Right atrium auricular region (tissue), 2 donors: Measurements from ENCODE around the gene ZNF620. TPM values are rescaled to one million over a fixed set of nuclear protein-coding genes. Genes with fewer than 3 reads are reported as not detected.

Experiments used
- DNase-seq: peaks from one replicate; pipeline ENCODE4 v3.0.0-alpha.2; 2019; ENCODE audit warnings: low spot score
- H3K27ac ChIP-seq, 2 donors: fragments of 200-600 bp; sonication (generic); 1 replicate in 1 of 2; 2 replicates in 1 of 2; pipeline ENCODE4 v1.5.1; 2016 to 2019
- H3K27me3 ChIP-seq, 2 donors: fragments of 200-600 bp; sonication (generic); one replicate each; pipeline versions ENCODE4 v1.5.1 to v1.6.0; 2017 to 2019
- H3K36me3 ChIP-seq: fragments of 200-600 bp; sonication (generic); one replicate; pipeline ENCODE4 v1.5.1; 2016
- H3K4me1 ChIP-seq, 2 donors: fragments of 200-600 bp; sonication (generic); one replicate each; pipeline versions ENCODE4 v1.5.1 to v1.6.0; 2017 to 2019
- H3K4me3 ChIP-seq, 2 donors: fragments of 200-600 bp; sonication (generic); 1 replicate in 1 of 2; 2 replicates in 1 of 2; pipeline ENCODE4 v1.5.1; 2017 to 2019; ENCODE audit warnings: mild to moderate bottlenecking in 1 of 2, moderate library complexity in 1 of 2
- H3K9me3 ChIP-seq, 2 donors: fragments of 200-600 bp; sonication (generic); one replicate each; pipeline ENCODE4 v1.5.1; 2019
- total RNA-seq, 2 donors: library from RNA; depleted of rRNA; stranded (reverse); fragments of >200 nt; gene quantifications; one replicate each; pipeline ENCODE4 v1.1.0, GENCODE V29; 2016
- TF ChIP-seq, protein P1 (sequence below), 2 donors: fragments of 200-600 bp; sonication (generic); IDR thresholded peaks; one replicate each; pipeline ENCODE4 v1.5.1; 2019; ENCODE audit warnings: antibody characterized with exemption in 2 of 2

Gene ZNF620
- total RNA-seq, 2 donors from 2014 or later = 2.0 to 3.6 TPM

DNA sequence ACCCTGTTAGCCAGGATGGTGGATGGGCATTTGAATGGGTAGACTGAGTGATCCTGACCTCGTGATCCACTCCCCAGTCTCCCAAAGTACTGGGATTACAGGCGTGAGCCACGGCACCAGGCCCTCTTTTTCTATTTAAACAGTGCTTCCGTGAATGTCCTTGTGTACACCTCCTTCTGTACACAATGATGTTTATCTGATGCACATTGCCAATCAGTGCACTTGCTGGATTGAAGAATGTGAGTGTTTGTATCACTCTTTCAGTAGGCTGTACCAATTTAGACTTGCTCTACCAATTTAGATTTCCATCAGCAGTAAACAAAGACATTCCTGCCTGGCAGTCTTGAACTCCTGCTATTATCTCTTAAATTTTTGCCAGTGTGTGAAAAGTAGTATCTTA is 37.8 kb upstream of the ZNF620 start:
- no peak overlapping the region for H3K27ac ChIP-seq
- DNase-seq = no peak
- TF ChIP-seq, protein P1, sequence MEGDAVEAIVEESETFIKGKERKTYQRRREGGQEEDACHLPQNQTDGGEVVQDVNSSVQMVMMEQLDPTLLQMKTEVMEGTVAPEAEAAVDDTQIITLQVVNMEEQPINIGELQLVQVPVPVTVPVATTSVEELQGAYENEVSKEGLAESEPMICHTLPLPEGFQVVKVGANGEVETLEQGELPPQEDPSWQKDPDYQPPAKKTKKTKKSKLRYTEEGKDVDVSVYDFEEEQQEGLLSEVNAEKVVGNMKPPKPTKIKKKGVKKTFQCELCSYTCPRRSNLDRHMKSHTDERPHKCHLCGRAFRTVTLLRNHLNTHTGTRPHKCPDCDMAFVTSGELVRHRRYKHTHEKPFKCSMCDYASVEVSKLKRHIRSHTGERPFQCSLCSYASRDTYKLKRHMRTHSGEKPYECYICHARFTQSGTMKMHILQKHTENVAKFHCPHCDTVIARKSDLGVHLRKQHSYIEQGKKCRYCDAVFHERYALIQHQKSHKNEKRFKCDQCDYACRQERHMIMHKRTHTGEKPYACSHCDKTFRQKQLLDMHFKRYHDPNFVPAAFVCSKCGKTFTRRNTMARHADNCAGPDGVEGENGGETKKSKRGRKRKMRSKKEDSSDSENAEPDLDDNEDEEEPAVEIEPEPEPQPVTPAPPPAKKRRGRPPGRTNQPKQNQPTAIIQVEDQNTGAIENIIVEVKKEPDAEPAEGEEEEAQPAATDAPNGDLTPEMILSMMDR (IDR thresholded peaks at IDR 0.05) = no peak
- no peak overlapping the region for H3K4me3 ChIP-seq
- H3K36me3 ChIP-seq = peaks cover 19% of the 10 kb centered on the region
- H3K27me3 ChIP-seq = no peaks in the 10 kb centered on the region
- no peaks in the 10 kb centered on the region for H3K4me1 ChIP-seq
- no peaks in the 10 kb centered on the region for H3K9me3 ChIP-seq

DNA sequence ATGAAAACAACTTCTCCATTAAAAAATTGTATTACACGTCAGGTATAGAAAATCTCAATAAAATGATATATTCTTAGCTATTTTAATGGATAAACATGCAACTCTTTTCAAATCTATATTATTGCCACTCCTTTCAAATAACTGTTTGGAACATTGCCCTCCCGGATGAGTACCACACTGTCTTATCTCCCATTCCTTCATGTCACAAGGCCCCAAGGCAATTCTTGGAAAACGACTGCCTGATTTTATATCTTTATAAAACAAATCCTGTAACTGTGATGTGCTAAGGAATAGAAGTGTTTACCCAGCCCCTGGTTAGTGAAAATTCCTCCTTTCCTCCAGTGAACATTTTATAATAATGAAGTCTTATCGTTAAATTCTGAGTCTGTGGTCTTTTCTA is 35.1 kb upstream of the ZNF620 start:
- H3K4me1 ChIP-seq = no peaks in the 10 kb centered on the region
- TF ChIP-seq, protein P1 (IDR thresholded peaks at IDR 0.05) = no peak
- H3K36me3 ChIP-seq = peaks cover 4% of the 10 kb centered on the region
- no peaks in the 10 kb centered on the region for H3K9me3 ChIP-seq
- H3K27me3 ChIP-seq = no peaks in the 10 kb centered on the region
- H3K27ac ChIP-seq = no peak overlapping the region
- DNase-seq = no peak
- H3K4me3 ChIP-seq = no peak overlapping the region

DNA sequence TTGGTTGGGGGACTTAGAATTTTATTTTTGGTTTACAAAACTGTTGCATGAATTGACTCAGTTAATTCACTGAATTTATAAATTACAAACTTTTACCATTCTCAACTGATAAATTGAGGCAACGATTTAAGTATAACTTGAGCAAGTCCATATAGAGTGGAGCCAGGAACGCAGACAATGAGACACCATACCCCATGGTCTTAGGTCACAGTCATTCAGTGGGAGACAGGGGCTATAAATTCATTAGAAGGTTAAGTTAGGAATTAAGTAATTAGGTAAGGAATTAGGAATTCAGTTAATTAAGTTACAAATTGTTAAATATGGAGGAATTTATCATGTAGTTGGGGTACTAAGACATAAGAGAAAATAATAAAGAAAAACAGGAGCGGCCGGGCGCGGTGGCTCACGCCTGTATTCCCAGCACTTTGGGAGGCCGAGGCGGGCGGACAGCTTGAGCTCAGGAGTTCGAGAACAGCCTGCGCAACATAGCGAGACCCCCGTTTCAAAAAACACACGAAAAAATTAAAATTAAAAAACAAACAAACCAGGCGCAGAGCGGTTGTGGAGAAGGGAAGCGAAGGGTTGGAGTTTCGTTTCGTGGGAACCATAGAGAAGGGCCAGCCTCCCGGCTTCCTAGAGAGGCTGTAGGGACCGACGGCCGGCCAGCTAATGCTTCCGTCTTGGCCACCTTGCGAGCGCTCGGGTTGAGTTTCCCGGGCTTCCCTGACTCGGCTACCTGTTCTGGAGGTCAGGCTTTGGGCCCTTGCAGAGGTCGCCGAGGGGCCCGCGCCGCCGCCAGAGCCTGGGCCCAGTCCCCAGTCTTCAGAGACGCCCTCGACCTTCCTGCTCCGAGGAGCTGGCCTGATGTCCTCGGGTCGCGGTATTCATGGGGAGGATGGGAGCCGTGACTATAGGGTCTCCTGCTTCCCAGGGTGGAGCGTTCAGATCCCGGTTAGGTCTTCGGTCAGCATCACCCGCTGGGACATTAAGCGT is 29.1 kb upstream of the ZNF620 start, which contains the start of gene ZNF619:
Gene ZNF619 (plus strand): TSS at position 645 of the 993 bp plus-strand sequence. CDS start 858 bp downstream, outside the sequence.
- peak within 1 kb of the TSS; percentile 80 to 85 for H3K4me3 ChIP-seq
- H3K27me3 ChIP-seq = no peaks in the 10 kb centered on the region
- TF ChIP-seq, protein P1 (IDR thresholded peaks at IDR 0.05) = peak in 1 of 2 donors; percentile 12
- DNase-seq = peak; percentile 73
- H3K27ac ChIP-seq = peak within 1 kb of the TSS; percentile 75 to 82
- peaks cover 5% of the 10 kb centered on the region for H3K36me3 ChIP-seq
- H3K9me3 ChIP-seq = no peaks in the 10 kb centered on the region
- H3K4me1 ChIP-seq = peaks cover 0 to 9% of the 10 kb centered on the region in 2 donors

DNA sequence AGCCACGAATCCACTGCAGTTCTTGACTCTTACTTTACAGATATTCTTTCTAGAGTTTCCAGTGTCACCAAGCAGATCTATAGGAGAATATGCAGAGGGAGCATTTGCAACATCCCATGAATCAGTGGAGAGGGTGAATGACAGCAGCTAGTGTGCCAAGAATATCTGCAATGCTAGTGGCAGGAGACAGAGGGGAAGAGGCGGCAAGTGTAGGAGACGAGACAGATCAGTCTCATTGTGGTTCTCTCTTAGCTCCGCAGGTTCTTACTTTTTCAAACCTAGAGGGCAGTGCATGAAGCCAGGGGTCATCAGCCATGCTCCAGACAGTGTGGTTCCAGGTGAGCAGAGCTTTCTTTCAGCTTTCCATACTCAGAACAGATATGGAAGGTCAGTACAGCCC is 28.2 kb upstream of the ZNF620 start:
- peaks cover 11% of the 10 kb centered on the region for H3K36me3 ChIP-seq
- H3K27ac ChIP-seq = peak overlapping the region; percentile 75 to 82
- no peak for DNase-seq
- H3K9me3 ChIP-seq = no peaks in the 10 kb centered on the region
- peak overlapping the region; percentile 80 to 85 for H3K4me3 ChIP-seq
- no peaks in the 10 kb centered on the region for H3K27me3 ChIP-seq
- peaks cover 0 to 9% of the 10 kb centered on the region in 2 donors for H3K4me1 ChIP-seq
- TF ChIP-seq, protein P1 (IDR thresholded peaks at IDR 0.05) = no peak

DNA sequence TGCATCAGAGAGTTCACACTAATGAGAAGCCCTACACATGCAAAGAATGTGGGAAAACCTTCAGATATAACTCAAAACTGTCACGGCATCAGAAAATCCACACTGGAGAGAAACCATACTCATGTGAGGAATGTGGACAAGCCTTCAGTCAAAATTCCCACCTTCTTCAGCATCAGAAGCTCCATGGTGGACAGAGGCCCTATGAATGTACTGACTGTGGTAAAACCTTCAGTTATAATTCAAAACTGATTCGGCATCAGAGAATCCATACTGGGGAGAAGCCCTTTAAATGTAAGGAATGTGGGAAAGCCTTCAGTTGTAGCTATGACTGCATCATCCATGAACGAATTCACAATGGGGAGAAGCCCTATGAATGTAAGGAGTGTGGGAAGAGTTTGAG is 18.7 kb upstream of the ZNF620 start:
- Histone ChIP-seq H3K4me3 (no peak overlapping the region), H3K4me1 (no peaks in the 10 kb centered on the region), H3K9me3 (peaks cover 11 to 23% of the 10 kb centered on the region in 2 donors), H3K27ac (no peak overlapping the region), H3K27me3 (no peaks in the 10 kb centered on the region), H3K36me3 (peaks cover 54% of the 10 kb centered on the region)
- DNase-seq = no peak
- TF ChIP-seq, protein P1 (IDR thresholded peaks at IDR 0.05) = no peak
